Lower leg skin (tissue), 3 donors: Measurements from ENCODE around the gene PPP1R17.

Source experiments
- CTCF ChIP-seq, 3 donors: fragments of 450-650 bp; IDR thresholded peaks; one replicate each; pipeline ENCODE4 v1.5.1; 2016; ENCODE audit warnings: antibody characterized with exemption in 3 of 3, mild to moderate bottlenecking in 3 of 3, moderate library complexity in 2 of 3
- POLR2A ChIP-seq, 2 donors: fragments of 450-650 bp; IDR thresholded peaks; one replicate each; pipeline ENCODE4 v1.6.1; 2016 to 2017; ENCODE audit warnings: antibody characterized with exemption in 2 of 2, mild to moderate bottlenecking in 1 of 2, moderate library complexity in 1 of 2

- TF ChIP-seq CTCF (IDR thresholded peaks at IDR 0.05), result no peak
- no peak for TF ChIP-seq POLR2A (IDR thresholded peaks at IDR 0.05)
These were observed 47.4 kb downstream of the PPP1R17 start for GRCh38 chr7:31734456-31734855.
